ENCODE measurements around the gene DNAJC5.
A peak's percentile ranks its signal among the peaks of the same experiment; 100 is the strongest.

The DNAJC5 gene

GRCh38 chr20:63857764-63858392, 37.0 kb upstream of the DNAJC5 start:
- in situ Hi-C loops (cut with HindIII; ENCODE audit: low sequenced_read_pairs): no loop called here
- TF ChIP-seq CTCF (IDR thresholded peaks at IDR 0.05; ENCODE audit: low read depth, low read length, missing control alignments): no peak
- no peak overlapping the region for H3K4me3 ChIP-seq (ENCODE audit: low read depth, low read length)
- DNase-seq (ENCODE audit: low read depth): no peak

GRCh38 chr20:63858393-63859165, 36.3 kb upstream of the DNAJC5 start:
- in situ Hi-C loops (cut with HindIII; ENCODE audit: low sequenced_read_pairs): no loop called here
- TF ChIP-seq CTCF (IDR thresholded peaks at IDR 0.05; ENCODE audit: low read depth, low read length, missing control alignments): peak; percentile 54
- H3K4me3 ChIP-seq (ENCODE audit: low read depth, low read length): no peak overlapping the region
- DNase-seq (ENCODE audit: low read depth): no peak

GRCh38 chr20:63859166-63859699, 35.7 kb upstream of the DNAJC5 start:
- in situ Hi-C loops (cut with HindIII; ENCODE audit: low sequenced_read_pairs): no loop called here
- TF ChIP-seq CTCF (IDR thresholded peaks at IDR 0.05; ENCODE audit: low read depth, low read length, missing control alignments): no peak
- no peak for DNase-seq (ENCODE audit: low read depth)
- H3K4me3 ChIP-seq (ENCODE audit: low read depth, low read length): no peak overlapping the region

GRCh38 chr20:63860325-63861051, 34.4 kb upstream of the DNAJC5 start:
- no peak for DNase-seq (ENCODE audit: low read depth)
- no peak overlapping the region for H3K4me3 ChIP-seq (ENCODE audit: low read depth, low read length)
- in situ Hi-C loops (cut with HindIII; ENCODE audit: low sequenced_read_pairs): no loop called here
- TF ChIP-seq CTCF (IDR thresholded peaks at IDR 0.05; ENCODE audit: low read depth, low read length, missing control alignments): no peak

GRCh38 chr20:63861365-63861934, 33.5 kb upstream of the DNAJC5 start, which contains the start of gene ABHD16B:
TSS of gene ABHD16B (plus strand) at chr20:63861498. CDS start at chr20:63861541, 43 bp downstream.
- no peak within 1 kb of the TSS for H3K4me3 ChIP-seq (ENCODE audit: low read depth, low read length)
- no peak for DNase-seq (ENCODE audit: low read depth)
- in situ Hi-C loops (cut with HindIII; ENCODE audit: low sequenced_read_pairs): no loop called here
- no peak for TF ChIP-seq CTCF (IDR thresholded peaks at IDR 0.05; ENCODE audit: low read depth, low read length, missing control alignments)
